PC-3 (cell line): ENCODE data around the gene CFAP58. TPM values are rescaled to one million over a fixed set of nuclear protein-coding genes. Genes with fewer than 3 reads are reported as not detected.

Experiments
- ATAC-seq: fragments of 200-7000 bp; cut with Tn5 transposase; 2 replicates; pipeline ENCODE4 v1.9.1; 2020; ENCODE audit warnings: mild to moderate bottlenecking, moderate library complexity
- BruUV-seq: library from RNA; stranded (reverse); fragments of 400-500 nt; replicated peaks from 2 replicates; lab custom pipeline; 2021; lab: Mats Ljungman, UMichigan
- CTCF ChIA-PET: fragments of 300-600 bp; sonication (Branson Sonifier 250); formaldehyde crosslinking; loops from one replicate; lab custom pipeline; 2022; ENCODE audit warnings: antibody characterized with exemption; lab: Charles Lee
- POLR2A ChIA-PET: fragments of 300-600 bp; sonication (Branson Sonifier 250); formaldehyde crosslinking; loops from one replicate; lab custom pipeline; 2022; ENCODE audit warnings: antibody characterized with exemption; ENCODE audit not compliant: unreplicated experiment; lab: Charles Lee
- DNase-seq: peaks from one replicate; pipeline ENCODE4 v3.0.0-alpha.2; 2015
- H2AFZ ChIP-seq: fragments of 300-600 bp; sonication (generic); 2 replicates; pipeline ENCODE4 v1.6.0; 2016; ENCODE audit warnings: antibody characterized with exemption, low read length
- H3F3A ChIP-seq: fragments of 300-600 bp; sonication (generic); one replicate; pipeline ENCODE4 v1.6.0; 2017; ENCODE audit warnings: antibody characterized with exemption, low read length, control low read depth, mild to moderate bottlenecking; ENCODE audit not compliant: unreplicated experiment
- H3K27ac ChIP-seq: fragments of 300-600 bp; sonication (generic); 2 replicates; pipeline ENCODE4 v1.5.1; 2016; ENCODE audit warnings: mild to moderate bottlenecking, low read length
- H3K27me3 ChIP-seq: fragments of 300-600 bp; sonication (generic); 2 replicates; pipeline ENCODE4 v1.6.1; 2016; ENCODE audit warnings: low read length, mixed read lengths
- H3K36me3 ChIP-seq: fragments of 300-600 bp; sonication (generic); 2 replicates; pipeline ENCODE4 v1.6.1; 2016; ENCODE audit warnings: low read depth, mixed run types, low read length, mixed read lengths
- H3K4me1 ChIP-seq: fragments of 300-600 bp; sonication (generic); 2 replicates; pipeline ENCODE4 v1.5.1; 2016; ENCODE audit warnings: low read length; ENCODE audit not compliant: insufficient read depth
- H3K4me2 ChIP-seq: fragments of 300-600 bp; sonication (generic); 2 replicates; pipeline ENCODE4 v1.6.0; 2016; ENCODE audit warnings: low read length
- H3K4me3 ChIP-seq: fragments of 300-600 bp; sonication (generic); 2 replicates; pipeline ENCODE4 v1.5.1; 2016; ENCODE audit warnings: mild to moderate bottlenecking, low read length, mixed read lengths
- H3K79me2 ChIP-seq: fragments of 300-600 bp; sonication (generic); 2 replicates; pipeline ENCODE4 v1.6.1; 2017; ENCODE audit warnings: low read length, mixed read lengths
- H3K9ac ChIP-seq: fragments of 300-600 bp; sonication (generic); 2 replicates; pipeline ENCODE4 v1.6.0; 2016; ENCODE audit warnings: mild to moderate bottlenecking, low read length
- H3K9me2 ChIP-seq: fragments of 300-600 bp; sonication (generic); replicated peaks from 2 replicates; pipeline ENCODE4 v1.6.1; 2016; ENCODE audit warnings: mixed run types, low read length, mixed read lengths
- H3K9me3 ChIP-seq: fragments of 300-600 bp; sonication (generic); 2 replicates; pipeline ENCODE4 v1.6.1; 2016; ENCODE audit warnings: low read length, mixed read lengths
- H4K20me1 ChIP-seq: fragments of 300-600 bp; sonication (generic); 2 replicates; pipeline ENCODE4 v1.6.1; 2016; ENCODE audit warnings: low read length, mixed read lengths
- EZH2 ChIP-seq: fragments of 300-600 bp; sonication (generic); IDR thresholded peaks from one replicate; pipeline ENCODE4 v1.6.1; 2017; ENCODE audit warnings: antibody characterized with exemption, mild to moderate bottlenecking, low read length; ENCODE audit not compliant: unreplicated experiment
- EZH2phosphoT487 ChIP-seq: fragments of 300-600 bp; sonication (generic); IDR thresholded peaks from 2 replicates; pipeline ENCODE4 v1.6.1; 2018; ENCODE audit warnings: mild to moderate bottlenecking, antibody characterized with exemption, low read length, borderline replicate concordance
- intact Hi-C: fragments of 100-400 bp; cut with micrococcal nuclease; formaldehyde crosslinking; loops from 2 replicates; pipeline ENCODE4 v1.9.0; 2023
- total RNA-seq: library from RNA; depleted of rRNA; stranded (reverse); fragments of >200 nt; gene quantifications from 2 replicates; pipeline ENCODE4 v1.2.3, GENCODE V29; 2014
- TF ChIP-seq, protein P1 (sequence below): fragments of 300-600 bp; sonication (generic); conservative IDR thresholded peaks from 2 replicates; pipeline ENCODE4 v1.5.1; 2017; ENCODE audit warnings: antibody characterized with exemption, low read depth, mild to moderate bottlenecking, low read length

Gene CFAP58
- total RNA-seq, 1 experiment from 2014 or later, result 0.26 TPM

DNA sequence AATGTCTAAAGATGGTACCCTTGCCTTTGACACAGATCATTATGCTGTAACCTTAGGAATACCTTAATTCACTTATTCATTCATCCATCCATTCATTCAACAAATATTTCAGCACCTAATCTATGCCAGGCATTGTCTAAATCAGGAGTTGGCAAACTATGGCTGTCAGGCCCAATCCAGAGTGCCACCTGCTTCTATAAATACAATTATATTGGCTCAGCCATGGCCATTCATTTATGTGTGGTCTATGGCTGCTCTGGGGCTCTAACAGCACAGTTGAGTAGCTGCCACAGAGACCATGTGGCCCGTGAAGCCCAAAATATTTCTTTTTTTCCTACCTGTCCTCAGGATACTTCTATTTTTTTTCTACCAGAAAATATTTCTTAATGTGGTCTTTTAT is 9.4 kb upstream of the CFAP58 start:
- BruUV-seq, result no TSS peak
- H3K9ac ChIP-seq, result no peak overlapping the region
- intact Hi-C loops, result no loop called here
- H3F3A ChIP-seq, result no peaks in the 10 kb centered on the region
- H3K4me2 ChIP-seq, result no peak overlapping the region
- ChIA-PET CTCF (no interaction called here), POLR2A (no interaction called here)
- TF ChIP-seq EZH2 (no peak), EZH2phosphoT487 (no peak)
- TF ChIP-seq, protein P1, sequence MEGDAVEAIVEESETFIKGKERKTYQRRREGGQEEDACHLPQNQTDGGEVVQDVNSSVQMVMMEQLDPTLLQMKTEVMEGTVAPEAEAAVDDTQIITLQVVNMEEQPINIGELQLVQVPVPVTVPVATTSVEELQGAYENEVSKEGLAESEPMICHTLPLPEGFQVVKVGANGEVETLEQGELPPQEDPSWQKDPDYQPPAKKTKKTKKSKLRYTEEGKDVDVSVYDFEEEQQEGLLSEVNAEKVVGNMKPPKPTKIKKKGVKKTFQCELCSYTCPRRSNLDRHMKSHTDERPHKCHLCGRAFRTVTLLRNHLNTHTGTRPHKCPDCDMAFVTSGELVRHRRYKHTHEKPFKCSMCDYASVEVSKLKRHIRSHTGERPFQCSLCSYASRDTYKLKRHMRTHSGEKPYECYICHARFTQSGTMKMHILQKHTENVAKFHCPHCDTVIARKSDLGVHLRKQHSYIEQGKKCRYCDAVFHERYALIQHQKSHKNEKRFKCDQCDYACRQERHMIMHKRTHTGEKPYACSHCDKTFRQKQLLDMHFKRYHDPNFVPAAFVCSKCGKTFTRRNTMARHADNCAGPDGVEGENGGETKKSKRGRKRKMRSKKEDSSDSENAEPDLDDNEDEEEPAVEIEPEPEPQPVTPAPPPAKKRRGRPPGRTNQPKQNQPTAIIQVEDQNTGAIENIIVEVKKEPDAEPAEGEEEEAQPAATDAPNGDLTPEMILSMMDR, result no peak
- ATAC-seq, result no peak
- no peaks in the 10 kb centered on the region for H3K79me2 ChIP-seq
- no peaks in the 10 kb centered on the region for H3K9me3 ChIP-seq
- no peak overlapping the region for H2AFZ ChIP-seq
- no peaks in the 10 kb centered on the region for H3K27me3 ChIP-seq
- H3K4me1 ChIP-seq, result peaks cover 11% of the 10 kb centered on the region
- H3K4me3 ChIP-seq, result no peak overlapping the region
- H3K27ac ChIP-seq, result no peak overlapping the region
- no peaks in the 10 kb centered on the region for H4K20me1 ChIP-seq
- no peaks in the 10 kb centered on the region for H3K9me2 ChIP-seq
- no peak for DNase-seq
- H3K36me3 ChIP-seq, result no peaks in the 10 kb centered on the region

DNA sequence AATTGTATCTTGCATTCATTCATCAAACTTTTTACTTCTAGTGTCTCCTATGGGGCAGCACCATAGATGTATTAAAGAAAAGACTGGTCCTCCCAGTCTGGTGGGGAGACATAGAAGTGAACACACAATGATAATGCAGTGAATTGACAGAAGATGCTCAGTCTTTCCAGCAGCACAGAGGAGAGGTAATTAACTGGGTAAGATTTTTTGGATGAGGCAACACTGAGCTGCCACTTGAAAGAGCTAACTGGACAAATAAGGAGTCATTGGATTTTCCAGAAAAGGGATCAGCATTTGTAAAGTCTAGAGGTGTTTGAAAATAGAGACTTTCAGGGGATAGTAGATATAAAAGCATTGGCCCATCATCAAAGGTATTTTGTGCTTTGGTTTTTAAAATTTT is 8.1 kb upstream of the CFAP58 start:
- no peak overlapping the region for H3K4me2 ChIP-seq
- H3K9me3 ChIP-seq, result no peaks in the 10 kb centered on the region
- no peaks in the 10 kb centered on the region for H3K9me2 ChIP-seq
- DNase-seq, result no peak
- H3K4me1 ChIP-seq, result peaks cover 13% of the 10 kb centered on the region
- ATAC-seq, result no peak
- ChIA-PET POLR2A (interaction anchor here (0.7 kb wide), 1 partner anchor 54 kb away, joined by 3 read pairs; no protein-coding TSS in a partner anchor), CTCF (no interaction called here)
- H3K79me2 ChIP-seq, result no peaks in the 10 kb centered on the region
- H3K4me3 ChIP-seq, result no peak overlapping the region
- no peak overlapping the region for H3K9ac ChIP-seq
- no peaks in the 10 kb centered on the region for H3K27me3 ChIP-seq
- no peaks in the 10 kb centered on the region for H3K36me3 ChIP-seq
- H4K20me1 ChIP-seq, result no peaks in the 10 kb centered on the region
- H3K27ac ChIP-seq, result no peak overlapping the region
- BruUV-seq, result no TSS peak
- H2AFZ ChIP-seq, result no peak overlapping the region
- no peaks in the 10 kb centered on the region for H3F3A ChIP-seq
- intact Hi-C loops, result no loop called here
- TF ChIP-seq, protein P1, result no peak
- TF ChIP-seq EZH2phosphoT487 (no peak), EZH2 (no peak)

DNA sequence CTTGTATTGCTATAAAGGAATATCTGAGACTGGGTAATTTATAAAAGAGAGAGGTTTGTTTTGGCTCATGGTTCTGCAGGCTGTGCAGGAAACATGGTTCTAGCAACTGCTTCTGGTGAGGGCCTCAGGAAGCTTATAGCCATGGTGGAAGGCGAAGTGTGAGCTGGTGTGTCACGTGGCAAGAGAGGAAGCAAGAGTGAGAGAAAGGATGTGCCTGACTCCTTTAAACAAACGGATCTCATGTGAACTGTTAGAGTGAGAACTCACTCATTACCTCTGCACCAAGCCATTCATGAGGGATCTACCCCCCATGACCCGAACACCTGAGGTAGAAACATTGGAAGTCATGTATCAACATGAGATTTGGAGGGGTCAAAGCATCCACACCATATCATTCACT is 7.7 kb upstream of the CFAP58 start:
- H2AFZ ChIP-seq, result no peak overlapping the region
- H3K9me3 ChIP-seq, result no peaks in the 10 kb centered on the region
- no peak overlapping the region for H3K27ac ChIP-seq
- H3K4me2 ChIP-seq, result no peak overlapping the region
- peaks cover 17% of the 10 kb centered on the region for H3K4me1 ChIP-seq
- no peak overlapping the region for H3K4me3 ChIP-seq
- DNase-seq (no peak), ATAC-seq (no peak)
- POLR2A ChIA-PET, result interaction anchor here (0.7 kb wide), 1 partner anchor 54 kb away, joined by 3 read pairs; no protein-coding TSS in a partner anchor
- no peaks in the 10 kb centered on the region for H3K79me2 ChIP-seq
- H3K27me3 ChIP-seq, result no peaks in the 10 kb centered on the region
- CTCF ChIA-PET, result no interaction called here
- TF ChIP-seq, protein P1, result no peak
- no peak for TF ChIP-seq EZH2phosphoT487
- no peak for TF ChIP-seq EZH2
- no peaks in the 10 kb centered on the region for H3K36me3 ChIP-seq
- no TSS peak for BruUV-seq
- no peaks in the 10 kb centered on the region for H4K20me1 ChIP-seq
- intact Hi-C loops, result no loop called here
- no peaks in the 10 kb centered on the region for H3F3A ChIP-seq
- H3K9me2 ChIP-seq, result no peaks in the 10 kb centered on the region
- no peak overlapping the region for H3K9ac ChIP-seq
